Retinal pigment epithelial cell (primary cell): ENCODE measurements around the gene FXYD5.

Experiments used
- DNase-seq: peaks from one replicate; pipeline ENCODE4 v3.0.0-alpha.2; 2010; ENCODE audit warnings: low read depth
- H3K4me3 ChIP-seq: 2 replicates; pipeline ENCODE4 v1.5.1; 2011; ENCODE audit warnings: mild to moderate bottlenecking, low read length, control low read depth, moderate library complexity
- CTCF ChIP-seq: conservative IDR thresholded peaks from 2 replicates; pipeline ENCODE4 v1.5.1; 2011; ENCODE audit warnings: low read depth, low read length, control low read depth, inconsistent platforms

FXYD5 gene

DNA sequence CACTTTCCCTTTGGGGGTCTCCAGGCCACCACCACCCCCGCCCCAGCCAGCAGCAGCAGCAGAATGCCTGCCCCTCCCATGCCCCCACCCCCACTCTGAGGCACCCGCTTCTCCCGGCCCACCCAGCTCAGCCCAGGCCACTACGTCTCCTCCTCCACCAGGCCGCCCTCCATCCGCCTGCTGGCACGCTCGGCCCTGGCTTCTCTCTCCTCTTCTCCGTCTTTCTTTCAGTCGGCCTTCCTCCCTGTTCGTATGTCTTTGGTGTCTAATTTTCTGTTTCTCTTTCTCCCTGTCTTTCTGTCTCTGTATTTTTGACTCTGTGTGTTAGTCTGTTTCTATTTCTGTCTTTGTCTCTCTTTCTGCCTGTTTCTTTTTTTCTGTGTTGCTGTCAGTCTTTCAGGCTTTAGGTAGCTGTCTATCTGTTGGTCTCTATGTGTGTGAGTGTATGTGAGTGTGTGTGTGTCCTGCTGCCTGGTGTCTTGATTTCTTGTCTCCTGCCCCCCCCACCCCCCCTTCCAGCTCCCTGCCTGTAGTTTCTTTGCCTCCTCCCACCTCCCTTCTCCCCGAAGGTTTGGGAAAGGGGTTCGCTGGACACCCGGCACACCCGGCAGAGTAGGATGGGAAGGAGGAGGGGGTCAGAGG, 19.8 kb upstream of the FXYD5 start, which contains the start of gene LGI4:
TSS of gene LGI4 (minus strand) at position 459 of the 642 bp plus-strand sequence. CDS start at position 80, 379 bp downstream.
- no peak for DNase-seq
- no peak within 1 kb of the TSS for H3K4me3 ChIP-seq
- no peak for TF ChIP-seq CTCF

DNA sequence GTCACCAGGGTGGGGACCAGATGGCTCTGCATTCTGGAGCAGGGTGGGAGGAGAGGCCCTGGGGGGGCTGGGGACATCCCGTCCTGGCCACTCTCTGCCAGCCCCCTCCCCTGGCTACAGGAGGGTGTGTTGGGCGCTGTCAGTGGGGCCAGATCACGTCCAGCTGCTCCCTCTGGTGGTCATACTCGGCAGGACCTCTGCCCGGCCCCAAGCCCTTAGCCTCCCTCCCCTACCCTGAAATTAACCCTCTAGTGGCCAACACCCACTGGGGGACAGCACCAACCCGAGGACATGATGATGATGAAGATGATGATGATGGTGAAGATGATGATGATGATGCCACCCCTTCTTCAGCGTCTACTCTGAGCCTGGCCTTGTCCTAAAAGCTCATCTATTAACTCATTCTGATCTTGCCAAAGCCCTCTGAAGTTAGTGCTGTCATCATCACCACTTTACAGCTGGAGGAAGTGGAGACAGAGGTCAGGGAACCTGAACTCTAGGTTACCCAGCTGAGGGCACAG, 19.1 kb upstream of the FXYD5 start:
- DNase-seq = no peak
- TF ChIP-seq CTCF = peak; percentile 86
- H3K4me3 ChIP-seq = no peak overlapping the region

- no peak for DNase-seq
- no peak for TF ChIP-seq CTCF
- no peak overlapping the region for H3K4me3 ChIP-seq
These were observed 18.3 kb upstream of the FXYD5 start for GRCh38 chr19:35136231-35136630.

DNA sequence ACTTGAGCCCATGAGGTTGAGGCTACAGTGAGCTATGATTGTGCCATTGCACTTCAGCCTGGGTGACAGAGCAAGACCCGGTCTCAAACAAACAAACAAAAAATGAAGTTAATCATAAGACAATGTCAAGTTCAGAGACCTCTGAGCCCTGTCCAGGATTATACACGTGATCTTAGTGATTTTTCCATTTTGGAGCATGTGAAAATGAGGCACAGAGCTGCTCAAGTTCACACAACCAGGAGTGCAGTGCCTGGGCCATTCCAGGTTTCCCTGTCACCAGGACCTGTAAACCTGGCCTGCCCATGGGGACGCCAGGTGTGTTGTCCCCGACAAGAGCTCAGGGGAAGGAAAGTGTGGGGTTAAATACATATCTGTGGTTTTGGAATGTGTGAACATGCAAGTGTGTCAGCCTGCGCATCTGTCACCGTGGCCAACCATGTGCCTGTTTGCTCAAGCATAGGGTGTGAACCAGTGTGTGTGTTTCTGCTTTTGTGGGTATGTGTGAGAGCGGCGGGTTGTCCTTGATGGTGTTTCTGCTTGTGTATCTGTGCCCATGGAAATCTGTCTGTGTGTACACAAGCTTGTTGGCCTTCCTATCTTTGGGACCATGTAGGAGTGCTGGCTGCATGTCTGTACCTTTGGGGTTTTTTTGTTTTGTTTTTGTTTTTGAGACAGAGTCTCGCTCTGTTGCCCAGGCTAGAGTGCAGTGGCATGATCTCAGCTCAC, 17.4 kb upstream of the FXYD5 start:
- TF ChIP-seq CTCF = no peak
- no peak for DNase-seq
- H3K4me3 ChIP-seq = no peak overlapping the region

DNA sequence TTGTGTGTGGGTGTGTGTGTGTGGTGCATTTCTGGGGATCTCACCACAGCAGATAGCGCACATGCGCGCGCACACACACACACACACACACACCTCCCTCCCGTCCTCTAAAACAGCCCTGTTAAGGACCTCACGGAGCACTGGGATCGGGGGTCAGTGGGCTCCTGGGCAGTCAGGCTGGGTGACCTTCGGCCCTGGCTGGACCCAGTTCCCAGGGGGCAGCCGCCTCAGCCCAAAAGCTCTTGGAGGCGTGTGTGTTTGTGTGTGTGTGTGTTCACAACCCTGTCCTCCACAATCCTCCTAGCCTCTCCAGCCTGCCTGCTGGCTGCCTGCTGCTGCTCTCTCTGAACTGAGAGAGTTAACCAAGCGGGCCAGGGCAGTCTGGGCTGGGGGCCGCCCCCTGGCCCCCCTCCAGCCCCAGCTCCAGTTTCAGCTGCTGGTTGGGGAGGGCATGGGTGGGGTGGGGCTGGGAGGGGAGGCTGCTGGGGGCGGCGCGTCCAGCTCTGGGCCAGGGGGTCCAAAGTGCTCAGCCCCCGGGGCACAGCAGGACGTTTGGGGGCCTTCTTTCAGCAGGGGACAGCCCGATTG, 16.1 kb upstream of the FXYD5 start, which contains the start of gene FXYD1:
TSS of gene FXYD1 (plus strand) at position 520 of the 588 bp plus-strand sequence. CDS start 1,256 bp downstream, outside the sequence.
- no peak for TF ChIP-seq CTCF
- no peak within 1 kb of the TSS for H3K4me3 ChIP-seq
- DNase-seq = no peak

- no peak for DNase-seq
- TF ChIP-seq CTCF = no peak
- no peak overlapping the region for H3K4me3 ChIP-seq
These were observed 14.2 kb upstream of the FXYD5 start for GRCh38 chr19:35140207-35140961.
